IMR-90 (cell line): ENCODE results near the gene CCDC61. TPM values are rescaled to one million over a fixed set of nuclear protein-coding genes. Genes with fewer than 3 reads are reported as not detected.

ENCODE experiments used
- ATAC-seq: fragments of 200-7000 bp; cut with Tn5 transposase; 2 replicates; pipeline ENCODE4 v1.9.1; 2020; ENCODE audit warnings: low read depth, mild to moderate bottlenecking, moderate library complexity
- BruUV-seq: library from RNA; stranded (reverse); fragments of 400-500 nt; replicated peaks from 2 replicates; lab custom pipeline; 2021; lab: Mats Ljungman, UMichigan
- CTCF ChIA-PET: fragments of 300-600 bp; formaldehyde crosslinking; extraction: SDS; loops from one replicate; lab custom pipeline; 2021; ENCODE audit warnings: antibody characterized with exemption; lab: Yijun Ruan, JAX
- POLR2A ChIA-PET: fragments of 300-600 bp; sonication (Branson Sonifier 250); formaldehyde crosslinking; loops from one replicate; lab custom pipeline; 2022; ENCODE audit warnings: antibody characterized with exemption; ENCODE audit not compliant: unreplicated experiment; lab: Charles Lee
- DNase-seq: peaks from one replicate; pipeline ENCODE4 v3.0.0; 2013
- H2AFZ ChIP-seq: replicated peaks from 2 replicates; pipeline ENCODE3; 2013; ENCODE audit warnings: low read length, mild to moderate bottlenecking; ENCODE audit not compliant: poor library complexity
- H2AK5ac ChIP-seq: 2 replicates; pipeline ENCODE4 v1.6.1; 2013; ENCODE audit warnings: low read depth, low read length, inconsistent platforms
- H2AK9ac ChIP-seq: replicated peaks from 2 replicates; pipeline ENCODE3; 2013; ENCODE audit warnings: mild to moderate bottlenecking, low read depth, low read length, moderate library complexity; ENCODE audit not compliant: poor library complexity
- H2BK120ac ChIP-seq: 2 replicates; pipeline ENCODE4 v1.6.1; 2013; ENCODE audit warnings: low read depth, low read length, inconsistent platforms
- H2BK15ac ChIP-seq: 3 replicates; pipeline ENCODE4 v1.6.1; 2013; ENCODE audit warnings: low read depth, low read length, inconsistent platforms
- H2BK20ac ChIP-seq: 2 replicates; pipeline ENCODE4 v1.6.1; 2013; ENCODE audit warnings: low read depth, mild to moderate bottlenecking, inconsistent platforms, low read length, moderate library complexity
- H2BK5ac ChIP-seq: 2 replicates; pipeline ENCODE4 v1.6.1; 2013; ENCODE audit warnings: mild to moderate bottlenecking, low read depth, low read length, inconsistent platforms; ENCODE audit not compliant: poor library complexity, severe bottlenecking
- H3K14ac ChIP-seq: replicated peaks from 2 replicates; pipeline ENCODE4 v1.6.1; 2013; ENCODE audit warnings: low read depth, low read length, inconsistent platforms
- H3K18ac ChIP-seq: 2 replicates; pipeline ENCODE4 v1.6.1; 2013; ENCODE audit warnings: low read depth, low read length, control low read depth
- H3K23ac ChIP-seq: 2 replicates; pipeline ENCODE4 v1.6.1; 2013; ENCODE audit warnings: low read depth, low read length, inconsistent platforms
- H3K27ac ChIP-seq: 2 replicates; pipeline ENCODE4 v1.5.1; 2013; ENCODE audit warnings: mild to moderate bottlenecking, control low read depth, low read length; ENCODE audit not compliant: insufficient read depth
- H3K27me3 ChIP-seq: 2 replicates; pipeline ENCODE4 v1.6.1; 2013; ENCODE audit warnings: low read length; ENCODE audit not compliant: control insufficient read depth, insufficient read depth
- H3K36me3 ChIP-seq: 2 replicates; pipeline ENCODE4 v1.6.1; 2013; ENCODE audit warnings: low read length, mixed read lengths; ENCODE audit not compliant: control insufficient read depth, insufficient read depth
- H3K4ac ChIP-seq: 2 replicates; pipeline ENCODE4 v1.6.1; 2013; ENCODE audit warnings: low read depth, low read length, inconsistent platforms
- H3K4me1 ChIP-seq: 2 replicates; pipeline ENCODE4 v1.6.1; 2013; ENCODE audit warnings: low read length, mixed read lengths; ENCODE audit not compliant: control insufficient read depth, insufficient read depth
- H3K4me2 ChIP-seq: 2 replicates; pipeline ENCODE4 v1.6.1; 2013; ENCODE audit warnings: low read depth, mild to moderate bottlenecking, control low read depth, low read length, moderate library complexity
- H3K4me3 ChIP-seq: 2 replicates; pipeline ENCODE4 v1.5.1; 2013; ENCODE audit warnings: low read depth, mild to moderate bottlenecking, control low read depth, low read length, moderate library complexity; ENCODE audit not compliant: insufficient read depth
- H3K56ac ChIP-seq: 2 replicates; pipeline ENCODE4 v1.6.1; 2013; ENCODE audit warnings: low read length, inconsistent platforms; ENCODE audit not compliant: insufficient read depth; ENCODE audit errors: extremely low read depth
- H3K79me1 ChIP-seq, 2 experiments: 2 replicates each; pipeline ENCODE4 v1.6.1; 2013; ENCODE audit warnings: low read length in 2 of 2, inconsistent platforms in 1 of 2, low read depth in 1 of 2
- H3K9ac ChIP-seq: 2 replicates; pipeline ENCODE4 v1.6.1; 2013; ENCODE audit warnings: low read depth, low read length, control low read depth
- H3K9me1 ChIP-seq: 2 replicates; pipeline ENCODE4 v1.6.1; 2013; ENCODE audit warnings: low read length, inconsistent platforms; ENCODE audit not compliant: insufficient read depth
- H3K9me3 ChIP-seq: 2 replicates; pipeline ENCODE4 v1.6.1; 2013; ENCODE audit warnings: low read length; ENCODE audit not compliant: control insufficient read depth, insufficient read depth
- H4K20me1 ChIP-seq: 2 replicates; pipeline ENCODE4 v1.6.1; 2013; ENCODE audit warnings: low read length, inconsistent platforms; ENCODE audit not compliant: insufficient read depth
- H4K5ac ChIP-seq: 2 replicates; pipeline ENCODE4 v1.6.1; 2013; ENCODE audit warnings: mild to moderate bottlenecking, low read depth, low read length, control low read depth
- H4K8ac ChIP-seq, 2 experiments: 2 replicates each; pipeline ENCODE4 v1.6.1; 2013; ENCODE audit warnings: low read depth in 2 of 2, low read length in 2 of 2, control low read depth in 1 of 2, inconsistent platforms in 1 of 2
- H4K91ac ChIP-seq: 2 replicates; pipeline ENCODE4 v1.6.1; 2013; ENCODE audit warnings: low read depth, low read length, inconsistent platforms; ENCODE audit not compliant: insufficient read depth
- BHLHE40 ChIP-seq: fragments of 150-350 bp; IDR thresholded peaks from 2 replicates; pipeline ENCODE4 v1.6.1; 2016; ENCODE audit warnings: mild to moderate bottlenecking, low read depth, low read length
- CEBPB ChIP-seq: IDR thresholded peaks from 2 replicates; pipeline ENCODE4 v1.6.1; 2012; ENCODE audit warnings: low read depth, low read length, improper control_type of control experiment
- CHD1 ChIP-seq: IDR thresholded peaks from 2 replicates; pipeline ENCODE4 v1.6.1; 2012; ENCODE audit warnings: low read depth, low read length, improper control_type of control experiment
- ELK1 ChIP-seq: fragments of 150-350 bp; IDR thresholded peaks from 2 replicates; pipeline ENCODE4 v1.6.1; 2016; ENCODE audit warnings: low read depth, mild to moderate bottlenecking, low read length, moderate library complexity, borderline replicate concordance
- FOS ChIP-seq: fragments of 150-350 bp; IDR thresholded peaks from 2 replicates; pipeline ENCODE4 v1.6.1; 2016; ENCODE audit warnings: low read depth, low read length
- MAFK ChIP-seq: IDR thresholded peaks from 2 replicates; pipeline ENCODE4 v1.6.1; 2012; ENCODE audit warnings: low read depth, low read length, improper control_type of control experiment
- MAZ ChIP-seq: IDR thresholded peaks from 2 replicates; pipeline ENCODE4 v1.6.1; 2012; ENCODE audit warnings: low read depth, mild to moderate bottlenecking, low read length, improper control_type of control experiment, moderate library complexity, borderline replicate concordance
- MXI1 ChIP-seq: IDR thresholded peaks from 2 replicates; pipeline ENCODE4 v1.6.1; 2012; ENCODE audit warnings: low read depth, mild to moderate bottlenecking, low read length, moderate library complexity, borderline replicate concordance
- NFE2L2 ChIP-seq: fragments of 150-350 bp; IDR thresholded peaks from 2 replicates; pipeline ENCODE4 v1.6.1; 2016; ENCODE audit warnings: low read depth, mild to moderate bottlenecking, low read length
- POLR2A ChIP-seq: IDR thresholded peaks from 2 replicates; pipeline ENCODE4 v1.6.1; 2012; ENCODE audit warnings: mild to moderate bottlenecking, low read depth, low read length
- RAD21 ChIP-seq: IDR thresholded peaks from 2 replicates; pipeline ENCODE4 v1.6.1; 2012; ENCODE audit warnings: low read length, improper control_type of control experiment
- RCOR1 ChIP-seq: IDR thresholded peaks from 2 replicates; pipeline ENCODE4 v1.6.1; 2012; ENCODE audit warnings: mild to moderate bottlenecking, low read length, improper control_type of control experiment; ENCODE audit not compliant: insufficient replicate concordance
- RFX5 ChIP-seq: IDR thresholded peaks from 2 replicates; pipeline ENCODE4 v1.8.0; 2012; ENCODE audit warnings: low read depth, mild to moderate bottlenecking, low read length, moderate library complexity
- SMC3 ChIP-seq: fragments of 150-350 bp; IDR thresholded peaks from 2 replicates; pipeline ENCODE4 v1.6.1; 2016; ENCODE audit warnings: low read depth, mild to moderate bottlenecking, antibody characterized with exemption, low read length, moderate library complexity
- WGBS, 2 experiments: methylation state at CpG; one replicate each; pipeline versions ENCODE4 v1.1.5 to v1.1.7; 2013; ENCODE audit warnings: missing lambda C conversion rate in 2 of 2; ENCODE audit not compliant: insufficient read length in 1 of 2; ENCODE audit errors: extremely low coverage in 2 of 2; 5-methylcytosine and 5-hydroxymethylcytosine counted together
- dilution Hi-C: fragments of 300-500 bp; cut with HindIII; formaldehyde crosslinking; loops from one replicate; pipeline ENCODE4 v1.14.3; 2018; ENCODE audit warnings: low sequenced_read_pairs; ENCODE audit not compliant: unreplicated experiment
- in situ Hi-C: fragments of 300-500 bp; cut with MboI; formaldehyde crosslinking; loops from 3 replicates; pipeline ENCODE4 v1.14.3; 2019; ENCODE audit warnings: low sequenced_read_pairs, inconsistent platforms, mixed read lengths
- intact Hi-C: fragments of 100-400 bp; cut with micrococcal nuclease; formaldehyde crosslinking; loops from 2 replicates; pipeline ENCODE4 v1.10.0; 2022
- polyA plus RNA-seq, 3 experiments: library from polyadenylated mRNA; depleted of rRNA; stranded (reverse); fragments of >200 nt; gene quantifications; 2 replicates each; pipeline ENCODE4 v1.2.3, GENCODE V29; 2012; ENCODE audit warnings: low replicate concordance in 1 of 3
- total RNA-seq: library from RNA; depleted of rRNA; stranded (reverse); fragments of >200 nt; gene quantifications from 2 replicates; pipeline ENCODE4 v1.2.3, GENCODE V29; 2012
- TF ChIP-seq, protein P1 (sequence below): conservative IDR thresholded peaks from 2 replicates; pipeline ENCODE4 v1.5.1; 2012; ENCODE audit warnings: mild to moderate bottlenecking, low read depth, low read length, improper control_type of control experiment
- TF ChIP-seq, protein P2 (sequence below): fragments of 150-350 bp; IDR thresholded peaks from 2 replicates; pipeline ENCODE4 v1.6.1; 2017; ENCODE audit warnings: mild to moderate bottlenecking, antibody characterized with exemption, low read length, low read depth

Gene CCDC61
- total and polyA plus RNA-seq, 2 of the 4 experiments (the other 2 are of a cell fraction), result 3.2 to 9.1 TPM

- Histone ChIP-seq H3K27me3 (peaks cover 23% of the 10 kb centered on the region), H4K8ac (no peak overlapping the region), H3K9me1 (peaks cover 7% of the 10 kb centered on the region), H2AK9ac (no peak overlapping the region), H2AFZ (no peak overlapping the region), H2BK5ac (no peak overlapping the region), H3K23ac (no peak overlapping the region), H3K9ac (no peak overlapping the region), H4K5ac (no peak overlapping the region), H3K27ac (no peak overlapping the region), H4K20me1 (no peaks in the 10 kb centered on the region), H3K4me2 (no peak overlapping the region), H2AK5ac (no peak overlapping the region), H2BK20ac (no peak overlapping the region), H4K91ac (no peak overlapping the region), H3K4ac (no peak overlapping the region), H3K79me1 (no peaks in the 10 kb centered on the region), H3K56ac (no peak overlapping the region), H3K4me3 (no peak overlapping the region), H3K18ac (no peak overlapping the region), H3K14ac (no peak overlapping the region), H3K9me3 (peaks cover 5% of the 10 kb centered on the region; the same call in 1 of the 2 replicates), H3K36me3 (no peaks in the 10 kb centered on the region), H3K4me1 (peaks cover 2% of the 10 kb centered on the region; the same call in 1 of the 2 replicates), H2BK120ac (no peak overlapping the region), H2BK15ac (no peak overlapping the region)
- no TSS peak for BruUV-seq
- dilution Hi-C loops, result no loop called here
- ChIA-PET CTCF (interaction anchor here (1.1 kb wide), 1 partner anchor 37 kb away, joined by 3 read pairs; no protein-coding TSS in a partner anchor), POLR2A (no interaction called here)
- TF ChIP-seq CEBPB (no peak), ELK1 (no peak), MAFK (no peak), POLR2A (no peak), RCOR1 (no peak), MXI1 (no peak), CHD1 (no peak), BHLHE40 (no peak), NFE2L2 (no peak), FOS (no peak), RAD21 (no peak), MAZ (no peak), SMC3 (no peak), RFX5 (no peak)
- TF ChIP-seq, protein P1, sequence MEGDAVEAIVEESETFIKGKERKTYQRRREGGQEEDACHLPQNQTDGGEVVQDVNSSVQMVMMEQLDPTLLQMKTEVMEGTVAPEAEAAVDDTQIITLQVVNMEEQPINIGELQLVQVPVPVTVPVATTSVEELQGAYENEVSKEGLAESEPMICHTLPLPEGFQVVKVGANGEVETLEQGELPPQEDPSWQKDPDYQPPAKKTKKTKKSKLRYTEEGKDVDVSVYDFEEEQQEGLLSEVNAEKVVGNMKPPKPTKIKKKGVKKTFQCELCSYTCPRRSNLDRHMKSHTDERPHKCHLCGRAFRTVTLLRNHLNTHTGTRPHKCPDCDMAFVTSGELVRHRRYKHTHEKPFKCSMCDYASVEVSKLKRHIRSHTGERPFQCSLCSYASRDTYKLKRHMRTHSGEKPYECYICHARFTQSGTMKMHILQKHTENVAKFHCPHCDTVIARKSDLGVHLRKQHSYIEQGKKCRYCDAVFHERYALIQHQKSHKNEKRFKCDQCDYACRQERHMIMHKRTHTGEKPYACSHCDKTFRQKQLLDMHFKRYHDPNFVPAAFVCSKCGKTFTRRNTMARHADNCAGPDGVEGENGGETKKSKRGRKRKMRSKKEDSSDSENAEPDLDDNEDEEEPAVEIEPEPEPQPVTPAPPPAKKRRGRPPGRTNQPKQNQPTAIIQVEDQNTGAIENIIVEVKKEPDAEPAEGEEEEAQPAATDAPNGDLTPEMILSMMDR, result no peak
- TF ChIP-seq, protein P2, sequence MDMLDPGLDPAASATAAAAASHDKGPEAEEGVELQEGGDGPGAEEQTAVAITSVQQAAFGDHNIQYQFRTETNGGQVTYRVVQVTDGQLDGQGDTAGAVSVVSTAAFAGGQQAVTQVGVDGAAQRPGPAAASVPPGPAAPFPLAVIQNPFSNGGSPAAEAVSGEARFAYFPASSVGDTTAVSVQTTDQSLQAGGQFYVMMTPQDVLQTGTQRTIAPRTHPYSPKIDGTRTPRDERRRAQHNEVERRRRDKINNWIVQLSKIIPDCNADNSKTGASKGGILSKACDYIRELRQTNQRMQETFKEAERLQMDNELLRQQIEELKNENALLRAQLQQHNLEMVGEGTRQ, result no peak
- no peak for ATAC-seq
- intact Hi-C loops, result no loop called here
- 10% methylated on average over 2 of the region's 7 CpGs; no CpG with 5 or more reads in 1 of the 2 experiments for WGBS, 2 experiments
- in situ Hi-C loops, result no loop called here
- no peak for DNase-seq
Observed at GRCh38 chr19:46065486-46066071, 70.3 kb downstream of the CCDC61 start.
